IPS-18a (cell line): ENCODE results near the gene CELSR1.

Source experiments
- H3K27ac ChIP-seq: one replicate; pipeline ENCODE4 v1.5.1; 2013; ENCODE audit warnings: low read length
- H3K27me3 ChIP-seq: one replicate; pipeline ENCODE4 v1.6.1; 2013; ENCODE audit warnings: mild to moderate bottlenecking, low read length; ENCODE audit not compliant: control insufficient read depth, insufficient read depth
- H3K36me3 ChIP-seq: one replicate; pipeline ENCODE4 v1.6.1; 2013; ENCODE audit warnings: low read depth, low read length; ENCODE audit not compliant: control insufficient read depth
- H3K4me1 ChIP-seq: one replicate; pipeline ENCODE4 v1.6.1; 2013; ENCODE audit warnings: low read depth, low read length; ENCODE audit not compliant: control insufficient read depth
- H3K4me3 ChIP-seq: one replicate; pipeline ENCODE4 v1.5.1; 2013; ENCODE audit warnings: low read length
- H3K9ac ChIP-seq: one replicate; pipeline ENCODE4 v1.6.1; 2013; ENCODE audit warnings: mild to moderate bottlenecking, low read length, moderate library complexity
- H3K9me3 ChIP-seq: one replicate; pipeline ENCODE4 v1.6.1; 2013; ENCODE audit warnings: low read depth, low read length; ENCODE audit not compliant: control insufficient read depth

Gene CELSR1

GRCh38 chr22:46537225-46537945, at the start of gene CELSR1:
TSS of gene CELSR1 (minus strand) at chr22:46537620. CDS start at chr22:46537170, 450 bp downstream.
- Histone ChIP-seq H3K9me3 (no peaks in the 10 kb centered on the region), H3K36me3 (no peaks in the 10 kb centered on the region), H3K27me3 (peaks cover 44% of the 10 kb centered on the region), H3K27ac (no peak within 1 kb of the TSS), H3K4me3 (peak within 1 kb of the TSS; percentile 50), H3K4me1 (peaks cover 6% of the 10 kb centered on the region), H3K9ac (no peak within 1 kb of the TSS)

DNA sequence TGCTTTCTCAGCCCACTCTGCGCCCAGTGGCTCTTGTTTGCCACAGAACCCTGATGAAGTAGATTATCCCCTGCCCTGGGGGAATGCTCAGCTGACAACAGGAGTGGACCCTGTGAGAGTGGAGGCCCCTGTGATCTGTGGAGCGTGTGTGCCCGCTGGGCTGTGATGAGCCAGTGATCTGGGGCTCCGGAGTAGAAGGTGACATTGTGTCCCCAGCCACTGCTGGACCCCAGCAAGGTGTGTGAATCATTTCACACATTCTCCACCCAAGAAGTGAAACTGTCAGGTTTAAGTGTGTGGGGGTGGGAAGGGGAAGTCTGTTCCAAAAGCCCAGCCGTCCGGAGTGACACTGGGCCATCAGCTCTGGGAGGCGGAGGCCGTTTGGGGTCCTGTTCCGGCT, 49.6 kb upstream of the CELSR1 start:
- Histone ChIP-seq H3K9ac (no peak overlapping the region), H3K4me1 (peaks cover 15% of the 10 kb centered on the region), H3K36me3 (no peaks in the 10 kb centered on the region), H3K4me3 (no peak overlapping the region), H3K27ac (no peak overlapping the region), H3K27me3 (peaks cover 13% of the 10 kb centered on the region), H3K9me3 (no peaks in the 10 kb centered on the region)

DNA sequence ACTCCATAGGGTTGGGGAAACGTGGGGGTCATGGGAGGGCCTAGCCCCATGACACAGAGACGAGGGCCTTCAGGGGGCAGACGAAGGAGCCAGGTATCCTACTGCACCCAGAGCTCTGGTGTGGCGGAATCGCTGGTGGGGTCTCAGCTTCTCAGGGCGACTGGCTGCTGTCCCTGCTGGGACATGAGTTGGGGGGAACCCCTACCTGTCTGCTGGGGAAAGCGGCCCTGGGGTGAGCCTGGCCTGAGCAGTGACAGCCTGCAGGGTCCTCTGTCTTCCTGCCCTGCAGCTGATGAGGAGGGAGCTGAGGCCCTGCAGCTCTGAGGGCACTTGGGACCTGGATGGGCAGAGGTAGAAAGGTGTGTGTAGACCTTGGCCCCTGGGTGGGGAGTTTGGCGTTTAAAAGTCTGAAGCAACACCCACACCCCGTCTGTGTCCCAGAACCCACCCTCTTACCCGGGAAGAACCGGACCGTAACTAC, 49.2 kb upstream of the CELSR1 start:
- Histone ChIP-seq H3K27me3 (peaks cover 13% of the 10 kb centered on the region), H3K9me3 (no peaks in the 10 kb centered on the region), H3K4me1 (peaks cover 15% of the 10 kb centered on the region), H3K4me3 (no peak overlapping the region), H3K9ac (no peak overlapping the region), H3K36me3 (no peaks in the 10 kb centered on the region), H3K27ac (no peak overlapping the region)

- H3K27ac ChIP-seq = no peak overlapping the region
- no peaks in the 10 kb centered on the region for H3K36me3 ChIP-seq
- no peak overlapping the region for H3K9ac ChIP-seq
- H3K4me1 ChIP-seq = peaks cover 15% of the 10 kb centered on the region
- no peak overlapping the region for H3K4me3 ChIP-seq
- H3K27me3 ChIP-seq = peaks cover 13% of the 10 kb centered on the region
- H3K9me3 ChIP-seq = no peaks in the 10 kb centered on the region
Observed at GRCh38 chr22:46586123-46586519, 48.7 kb upstream of the CELSR1 start.

DNA sequence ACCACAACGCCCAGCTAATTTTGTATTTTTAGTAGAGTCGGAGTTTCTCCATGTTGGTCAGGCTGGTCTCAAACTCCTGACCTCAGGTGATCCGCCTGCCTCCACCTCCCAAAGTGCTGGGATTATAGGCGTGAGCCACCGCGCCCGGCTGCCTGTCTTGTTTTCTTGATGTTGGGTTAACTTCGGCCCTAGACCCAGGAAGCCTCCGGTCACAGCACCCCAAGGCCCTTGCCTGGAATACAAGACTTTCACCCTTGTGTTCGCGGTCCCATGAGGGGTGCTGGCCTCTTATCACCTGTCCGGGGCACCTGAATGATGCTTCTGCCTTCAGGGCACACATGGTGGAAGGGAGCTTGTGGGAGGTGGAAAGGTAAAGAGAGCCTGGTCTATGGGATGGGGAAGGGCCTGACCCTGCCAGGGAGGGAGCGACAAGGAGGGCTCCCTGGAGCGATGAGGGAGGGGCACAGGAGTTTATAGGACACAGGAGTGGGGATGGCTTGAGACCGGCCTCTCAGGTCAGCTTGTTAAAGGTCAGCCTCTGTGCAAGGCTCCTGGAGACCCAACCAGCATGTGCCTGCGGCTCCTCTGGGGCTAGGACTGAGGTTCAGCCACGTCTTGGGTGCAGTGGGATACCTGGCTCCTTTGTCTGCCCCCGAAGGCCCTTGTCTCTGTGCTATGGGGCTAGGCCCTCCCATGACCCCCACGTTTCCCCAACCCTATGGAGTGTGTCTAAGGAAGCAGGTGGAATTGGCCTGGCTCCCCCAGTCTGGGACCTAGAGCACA, 48.1 kb upstream of the CELSR1 start:
- Histone ChIP-seq H3K36me3 (no peaks in the 10 kb centered on the region), H3K27me3 (peaks cover 13% of the 10 kb centered on the region), H3K27ac (no peak overlapping the region), H3K9ac (no peak overlapping the region), H3K4me3 (no peak overlapping the region), H3K9me3 (no peaks in the 10 kb centered on the region), H3K4me1 (peaks cover 15% of the 10 kb centered on the region)

DNA sequence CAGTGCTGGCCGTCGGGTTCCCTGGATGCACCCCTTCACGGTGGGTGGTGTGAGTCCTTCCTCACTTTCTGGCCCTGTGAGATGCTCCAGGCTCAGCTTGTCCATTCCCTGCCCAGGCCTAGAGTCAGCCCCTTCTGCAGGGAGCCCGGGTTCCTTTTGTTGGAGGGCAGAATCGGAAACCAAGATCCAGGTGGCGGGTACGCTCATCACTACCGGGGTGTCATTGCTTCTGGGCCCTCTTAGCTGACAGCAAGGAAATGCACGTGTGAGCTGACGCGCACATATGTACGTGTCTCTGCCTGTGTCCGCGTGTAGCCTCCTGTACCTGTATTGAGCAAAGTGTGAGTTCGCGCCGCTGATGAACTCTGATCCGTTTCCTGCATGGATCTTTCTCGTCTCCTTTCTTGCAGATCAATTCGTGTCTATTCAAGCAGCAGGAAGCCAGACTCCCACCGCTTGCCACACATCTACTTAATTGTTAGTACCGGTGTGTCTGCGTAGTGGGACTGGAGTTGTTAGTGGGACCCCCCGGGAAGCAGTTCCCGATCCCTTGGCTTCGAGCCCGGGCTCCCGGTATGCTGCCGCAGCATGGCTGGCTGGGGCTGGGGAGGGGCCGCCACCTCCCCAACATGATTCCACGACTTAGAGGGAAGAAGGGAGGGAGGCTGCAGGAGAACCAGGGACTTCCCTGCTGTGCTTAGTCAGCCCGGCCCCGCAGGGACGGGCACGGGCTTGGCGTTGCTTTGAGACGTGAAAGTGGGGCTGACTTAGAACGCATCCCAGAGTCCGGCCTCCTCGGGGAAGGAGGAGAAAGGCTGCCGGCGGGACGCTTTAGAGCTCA, 46.9 kb upstream of the CELSR1 start:
- peaks cover 13% of the 10 kb centered on the region for H3K27me3 ChIP-seq
- no peak overlapping the region for H3K9ac ChIP-seq
- peaks cover 15% of the 10 kb centered on the region for H3K4me1 ChIP-seq
- H3K9me3 ChIP-seq = no peaks in the 10 kb centered on the region
- no peak overlapping the region for H3K27ac ChIP-seq
- no peaks in the 10 kb centered on the region for H3K36me3 ChIP-seq
- H3K4me3 ChIP-seq = peak overlapping the region; percentile 24

DNA sequence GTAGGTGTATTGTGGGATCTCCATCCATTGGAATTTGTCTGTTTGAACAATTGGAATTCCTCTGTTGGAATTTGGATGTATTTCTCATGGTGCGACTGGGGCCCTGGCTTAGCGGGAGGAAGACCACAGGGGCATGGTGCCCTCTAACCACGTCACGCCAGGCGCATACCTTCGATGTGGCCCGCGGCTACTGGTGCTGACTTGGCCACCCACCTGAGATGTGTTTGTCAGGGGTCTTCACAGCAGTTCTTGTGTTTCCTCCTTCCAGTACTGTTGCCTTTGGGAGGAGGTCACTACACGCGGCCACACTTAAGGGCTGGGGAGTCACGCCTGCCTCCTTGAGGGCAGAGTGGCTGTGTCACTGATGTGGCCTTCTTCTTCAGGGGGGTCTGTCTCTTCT, 46.2 kb upstream of the CELSR1 start:
- Histone ChIP-seq H3K4me1 (peaks cover 15% of the 10 kb centered on the region), H3K9ac (no peak overlapping the region), H3K36me3 (no peaks in the 10 kb centered on the region), H3K4me3 (no peak overlapping the region), H3K9me3 (no peaks in the 10 kb centered on the region), H3K27ac (no peak overlapping the region), H3K27me3 (peaks cover 15% of the 10 kb centered on the region)

GRCh38 chr22:46582281-46582933, 45.0 kb upstream of the CELSR1 start:
- Histone ChIP-seq H3K27ac (no peak overlapping the region), H3K4me1 (peaks cover 17% of the 10 kb centered on the region), H3K36me3 (no peaks in the 10 kb centered on the region), H3K9ac (no peak overlapping the region), H3K4me3 (no peak overlapping the region), H3K9me3 (no peaks in the 10 kb centered on the region), H3K27me3 (peaks cover 27% of the 10 kb centered on the region)

GRCh38 chr22:46581538-46582244, 44.3 kb upstream of the CELSR1 start:
- H3K9ac ChIP-seq = no peak overlapping the region
- peaks cover 27% of the 10 kb centered on the region for H3K27me3 ChIP-seq

GRCh38 chr22:46580940-46581537, 43.6 kb upstream of the CELSR1 start:
- no peak overlapping the region for H3K9ac ChIP-seq
- peaks cover 27% of the 10 kb centered on the region for H3K27me3 ChIP-seq
- H3K4me3 ChIP-seq = no peak overlapping the region
- H3K27ac ChIP-seq = no peak overlapping the region
- no peaks in the 10 kb centered on the region for H3K9me3 ChIP-seq
- H3K4me1 ChIP-seq = peaks cover 21% of the 10 kb centered on the region
- no peaks in the 10 kb centered on the region for H3K36me3 ChIP-seq

More at GRCh38 chr22:46581538-46582244, 44.3 kb upstream of the CELSR1 start:
- H3K4me3 ChIP-seq = no peak overlapping the region
- peaks cover 17% of the 10 kb centered on the region for H3K4me1 ChIP-seq
- no peaks in the 10 kb centered on the region for H3K9me3 ChIP-seq
- H3K36me3 ChIP-seq = no peaks in the 10 kb centered on the region
- H3K27ac ChIP-seq = no peak overlapping the region
